Activated CD8-positive, alpha-beta T cell treated with anti-CD3 and anti-CD28 coated beads for 36 hours (primary cell): ENCODE results near the gene KIRREL1. TPM values are rescaled to one million over a fixed set of nuclear protein-coding genes. Genes with fewer than 3 reads are reported as not detected.

Source experiments
- ATAC-seq: fragments of 200-7000 bp; cut with Tn5 transposase; one replicate; pipeline ENCODE4 v1.10.0; 2021; ENCODE audit warnings: mild to moderate bottlenecking, moderate library complexity
- CTCF ChIA-PET: fragments of 350-600 bp; sonication (Branson Sonifier 250); formaldehyde crosslinking; loops from one replicate; lab custom pipeline; 2021; ENCODE audit warnings: antibody characterized with exemption; lab: Charles Lee
- POLR2A ChIA-PET: fragments of 350-600 bp; sonication (Branson Sonifier 250); formaldehyde crosslinking; loops from one replicate; lab custom pipeline; 2021; ENCODE audit warnings: antibody characterized with exemption; lab: Charles Lee
- DNase-seq: peaks from one replicate; pipeline ENCODE4 v3.0.0-alpha.2; 2020
- H3K27ac Mint-ChIP-seq: one replicate; pipeline ENCODE4 v1.8.0; 2021; ENCODE audit warnings: mild to moderate bottlenecking, mixed read lengths
- H3K27me3 Mint-ChIP-seq: one replicate; pipeline ENCODE4 v1.8.0; 2021; ENCODE audit warnings: mixed read lengths
- H3K36me3 Mint-ChIP-seq: one replicate; pipeline ENCODE4 v1.8.0; 2021; ENCODE audit warnings: low read depth, mixed read lengths
- H3K4me1 Mint-ChIP-seq: one replicate; pipeline ENCODE4 v1.8.0; 2021; ENCODE audit warnings: low read depth, mixed read lengths
- H3K4me3 Mint-ChIP-seq: one replicate; pipeline ENCODE4 v1.8.0; 2021; ENCODE audit warnings: mild to moderate bottlenecking, moderate library complexity, mixed read lengths
- H3K9me3 Mint-ChIP-seq: one replicate; pipeline ENCODE4 v1.8.0; 2021; ENCODE audit warnings: mixed read lengths
- CTCF ChIP-seq: fragments of 200-600 bp; IDR thresholded peaks from one replicate; pipeline ENCODE4 v1.8.0; 2022; ENCODE audit warnings: antibody characterized with exemption, mild to moderate bottlenecking
- intact Hi-C: fragments of 100-400 bp; cut with micrococcal nuclease; formaldehyde crosslinking; loops from one replicate; pipeline ENCODE4 v1.10.0; 2022
- total RNA-seq, 2 experiments: library from RNA; stranded (reverse); gene quantifications; one replicate each; pipeline ENCODE4 v1.2.3, GENCODE V29; 2021

Gene KIRREL1
- total RNA-seq, 2 experiments from 2014 or later, result 0.11 to 0.16 TPM

- H3K36me3 Mint-ChIP-seq, result no peaks in the 10 kb centered on the region
- TF ChIP-seq CTCF, result no peak
- ChIA-PET CTCF (interaction anchor here (1.0 to 4.4 kb wide), 9 partner anchors 9 to 156 kb away, joined by 3 to 22 read pairs (median 5); partner anchors contain the start of gene KIRREL1), POLR2A (no interaction called here)
- intact Hi-C loops, result no loop called here
- ATAC-seq (no peak), DNase-seq (no peak)
- no peak overlapping the region for H3K27ac Mint-ChIP-seq
- H3K27me3 Mint-ChIP-seq, result no peaks in the 10 kb centered on the region
- H3K4me1 Mint-ChIP-seq, result no peaks in the 10 kb centered on the region
- H3K4me3 Mint-ChIP-seq, result no peak overlapping the region
- no peaks in the 10 kb centered on the region for H3K9me3 Mint-ChIP-seq
These were observed 24.5 kb upstream of the KIRREL1 start for GRCh38 chr1:157968946-157969345.

- intact Hi-C loops, result no loop called here
- Mint-ChIP-seq H3K9me3 (no peaks in the 10 kb centered on the region), H3K4me1 (no peaks in the 10 kb centered on the region), H3K4me3 (no peak overlapping the region), H3K36me3 (no peaks in the 10 kb centered on the region), H3K27ac (no peak overlapping the region), H3K27me3 (no peaks in the 10 kb centered on the region)
- TF ChIP-seq CTCF, result peak; percentile 67
- DNase-seq, result peak; percentile 32
- ChIA-PET CTCF (interaction anchor here (1.0 to 4.4 kb wide), 9 partner anchors 10 to 155 kb away, joined by 3 to 22 read pairs (median 5); partner anchors contain the start of gene KIRREL1), POLR2A (no interaction called here)
- ATAC-seq, result no peak
These were observed 23.6 kb upstream of the KIRREL1 start for GRCh38 chr1:157969697-157970485.

GRCh38 chr1:157971769-157972168 lies 21.7 kb upstream of the KIRREL1 start:
- CTCF ChIA-PET, result interaction anchor here (1.5 to 4.4 kb wide), 2 partner anchors 116 to 146 kb away, joined by 3 to 15 read pairs; no protein-coding TSS in a partner anchor
- no peaks in the 10 kb centered on the region for H3K36me3 Mint-ChIP-seq
- intact Hi-C loops, result no loop called here
- no peak for TF ChIP-seq CTCF
- no peaks in the 10 kb centered on the region for H3K9me3 Mint-ChIP-seq
- ATAC-seq, result no peak
- POLR2A ChIA-PET, result no interaction called here
- H3K27me3 Mint-ChIP-seq, result peaks cover 6% of the 10 kb centered on the region
- no peak for DNase-seq
- H3K27ac Mint-ChIP-seq, result no peak overlapping the region
- no peak overlapping the region for H3K4me3 Mint-ChIP-seq
- H3K4me1 Mint-ChIP-seq, result no peaks in the 10 kb centered on the region

GRCh38 chr1:157975228-157975950 lies 18.1 kb upstream of the KIRREL1 start:
- ATAC-seq (no peak), DNase-seq (no peak)
- intact Hi-C loops, result no loop called here
- no peaks in the 10 kb centered on the region for H3K9me3 Mint-ChIP-seq
- peaks cover 18% of the 10 kb centered on the region for H3K27me3 Mint-ChIP-seq
- H3K27ac Mint-ChIP-seq, result no peak overlapping the region
- no peaks in the 10 kb centered on the region for H3K4me1 Mint-ChIP-seq
- no peak for TF ChIP-seq CTCF
- H3K4me3 Mint-ChIP-seq, result no peak overlapping the region
- CTCF ChIA-PET, result interaction anchor here (0.8 to 1.1 kb wide), 3 partner anchors 12 to 143 kb away, joined by 3 read pairs; no protein-coding TSS in a partner anchor
- POLR2A ChIA-PET, result no interaction called here
- H3K36me3 Mint-ChIP-seq, result no peaks in the 10 kb centered on the region
